ENCODE data around the gene ZNG1A. TPM values are rescaled to one million over a fixed set of nuclear protein-coding genes. Genes with fewer than 3 reads are reported as not detected.
"Not testable (repeated sequence)": the region's sequence is repeated elsewhere in the genome, so short reads cannot be mapped to it uniquely, and the experiment has no call there.

Gene ZNG1A
- total RNA-seq, 1 donor from 2014 or later = 21.1 TPM

DNA sequence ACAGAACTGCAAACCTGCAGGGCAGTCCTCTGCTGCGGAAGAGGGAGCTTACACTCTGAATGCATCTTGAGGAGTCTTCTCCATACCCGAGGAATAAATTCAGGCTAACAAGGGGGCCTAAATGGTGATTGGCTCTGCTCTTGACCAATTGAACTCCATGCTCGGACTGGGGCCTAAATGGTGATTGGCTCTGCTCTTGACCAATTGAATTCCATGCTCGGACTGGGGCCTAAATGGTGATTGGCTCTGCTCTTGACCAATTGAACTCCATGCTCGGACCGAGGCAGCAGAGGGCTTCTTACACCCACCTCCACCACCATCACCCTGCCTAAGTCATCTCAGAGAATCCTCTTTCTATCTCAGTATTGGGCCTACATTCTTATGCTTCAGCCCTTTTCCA, 79.0 kb downstream of the ZNG1A start:
- intact Hi-C loops (cut with micrococcal nuclease) = not testable (repeated sequence)

DNA sequence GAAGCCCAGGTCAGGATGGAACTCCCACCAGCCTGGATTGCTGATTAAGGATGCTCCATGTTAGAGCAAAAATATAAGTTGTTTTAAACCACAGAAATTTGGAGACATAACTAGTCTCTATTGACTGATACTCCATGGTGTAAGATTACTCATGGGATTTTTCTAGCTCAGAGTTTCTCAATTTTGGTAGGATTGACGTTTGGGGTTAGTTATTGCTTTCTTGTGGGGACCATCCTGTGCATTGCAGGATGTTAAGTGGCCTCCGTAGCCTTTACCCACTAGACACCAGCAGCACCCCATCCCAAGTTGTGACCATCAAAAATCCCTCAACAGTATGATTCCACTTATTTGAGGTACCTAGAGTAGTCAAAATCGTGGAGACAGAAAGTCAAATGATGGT, 80.1 kb downstream of the ZNG1A start:
- intact Hi-C loops (cut with micrococcal nuclease) = not testable (repeated sequence)

DNA sequence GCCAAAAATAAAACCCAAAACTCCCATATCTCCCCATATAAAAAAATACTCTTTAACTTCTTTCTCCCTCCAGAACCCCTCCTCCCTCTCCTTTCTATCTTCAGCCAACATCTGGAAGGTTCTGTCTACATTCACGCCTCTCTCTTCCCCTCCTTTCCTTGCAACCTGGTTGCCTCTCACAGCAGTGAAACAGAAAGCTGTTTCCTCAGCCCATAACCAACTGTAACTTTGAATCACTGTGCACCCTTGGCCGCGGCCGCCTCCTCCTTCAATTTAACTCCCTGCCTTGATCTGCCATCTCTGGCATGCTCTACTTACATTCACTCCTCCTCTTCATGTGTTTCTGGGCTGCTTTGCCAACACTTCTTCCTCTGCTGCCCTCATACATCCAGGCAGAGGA, 83.9 kb downstream of the ZNG1A start:
- intact Hi-C loops (cut with micrococcal nuclease) = not testable (repeated sequence)

DNA sequence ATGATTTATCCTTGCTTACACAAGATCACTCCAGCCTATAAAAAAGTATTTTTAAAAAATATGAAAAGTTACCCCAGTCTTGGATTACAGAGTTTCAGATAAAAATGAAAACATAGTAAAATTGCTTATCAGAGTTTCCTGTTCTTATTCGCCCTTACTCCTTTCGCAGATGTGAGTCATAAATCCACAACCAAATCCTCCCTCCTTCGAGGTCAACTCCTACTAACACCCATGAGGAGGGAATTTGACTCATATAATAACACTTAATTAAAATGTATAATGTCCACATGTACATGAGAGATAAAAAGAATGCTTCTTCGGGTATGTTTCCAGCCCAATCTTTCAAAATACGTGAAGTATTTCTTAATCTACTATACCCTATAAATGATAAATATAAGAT, 84.5 kb downstream of the ZNG1A start:
- intact Hi-C loops (cut with micrococcal nuclease) = not testable (repeated sequence)

DNA sequence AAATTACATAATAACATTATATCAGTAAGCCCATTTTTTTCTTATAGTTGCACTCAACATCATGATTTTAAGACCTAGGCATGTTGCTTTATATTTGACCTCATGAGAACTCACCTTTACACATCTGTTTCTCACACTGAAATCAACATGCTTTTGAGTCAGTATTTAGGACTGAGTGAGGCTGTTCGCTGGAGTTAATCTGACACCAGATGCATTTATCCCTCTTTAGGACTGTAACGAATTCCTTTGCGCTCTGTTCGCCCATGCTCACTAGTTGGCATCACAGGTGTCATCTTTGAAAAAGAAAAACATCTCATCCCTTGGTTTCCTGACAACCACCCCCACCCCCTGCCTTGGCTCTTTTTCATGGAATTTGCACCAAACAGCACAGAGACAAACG, 84.9 kb downstream of the ZNG1A start:
- intact Hi-C loops (cut with micrococcal nuclease) = not testable (repeated sequence)

DNA sequence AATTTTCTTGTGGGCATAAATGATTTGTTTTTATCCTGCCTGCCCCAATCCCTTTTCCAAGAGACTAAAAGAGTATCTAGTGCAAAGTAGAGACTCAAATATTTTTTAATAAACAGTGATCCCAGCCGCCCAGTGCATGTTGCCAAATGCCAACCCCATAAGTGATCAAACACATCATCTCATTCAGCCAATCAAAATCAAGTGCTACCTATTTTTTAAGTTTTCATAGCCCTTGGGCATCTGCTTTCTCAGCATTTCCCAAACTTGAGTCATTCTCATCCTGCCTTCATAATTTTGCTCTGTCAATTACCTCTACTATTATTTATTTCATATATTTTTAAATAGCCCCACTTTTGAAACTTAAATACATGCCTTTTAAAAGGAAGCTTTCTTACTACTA, 88.0 kb downstream of the ZNG1A start:
- intact Hi-C loops (cut with micrococcal nuclease) = not testable (repeated sequence)

DNA sequence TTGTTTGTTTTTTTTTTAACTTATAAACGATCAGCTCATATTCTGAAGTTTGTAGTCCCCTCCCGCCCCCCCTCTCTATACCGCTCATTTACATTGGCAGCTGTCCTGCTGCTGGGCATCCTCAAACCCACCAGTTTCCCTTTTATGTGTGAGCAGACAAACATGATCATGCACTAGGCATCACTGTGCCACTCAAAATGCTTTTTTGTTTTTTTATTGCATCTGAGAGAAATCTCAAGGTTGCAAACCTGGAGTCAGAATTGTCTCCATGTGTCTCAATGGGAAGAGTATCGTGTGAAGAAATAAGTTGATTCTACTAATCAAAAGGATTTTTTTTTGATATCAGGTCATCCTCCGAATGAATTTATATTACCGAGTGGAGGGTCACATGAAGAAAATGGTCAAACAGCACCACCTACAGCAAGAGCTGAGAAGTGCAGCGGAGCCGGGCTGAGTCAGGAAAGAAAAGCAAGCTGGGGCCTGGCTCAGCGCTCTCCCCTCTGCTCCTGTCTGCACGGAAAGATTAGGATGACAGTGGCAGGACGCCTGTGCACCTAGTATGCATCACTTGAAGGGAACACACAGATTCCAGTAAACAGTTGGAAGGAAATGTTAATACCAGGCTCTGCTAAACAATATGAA, 90.3 kb downstream of the ZNG1A start:
- intact Hi-C loops (cut with micrococcal nuclease) = not testable (repeated sequence)

DNA sequence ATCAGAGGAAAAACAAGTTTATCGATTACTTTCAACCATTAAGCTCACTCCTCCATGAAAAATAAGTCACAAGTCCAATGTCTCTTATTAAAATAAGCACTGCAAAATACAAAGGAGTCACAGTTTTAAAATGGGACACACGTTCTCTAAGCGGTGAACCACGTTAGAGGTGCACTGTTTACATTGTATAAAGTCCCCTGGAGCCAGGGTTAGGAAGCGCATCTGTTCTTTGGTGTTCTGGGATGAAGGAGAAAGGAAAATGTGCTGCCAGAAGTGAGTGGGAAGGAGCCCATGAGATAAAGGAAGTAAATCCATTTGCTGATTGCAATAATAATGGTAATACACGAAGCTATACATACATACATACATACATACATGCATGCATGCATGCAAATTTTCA, 91.0 kb downstream of the ZNG1A start:
- intact Hi-C loops (cut with micrococcal nuclease) = not testable (repeated sequence)

DNA sequence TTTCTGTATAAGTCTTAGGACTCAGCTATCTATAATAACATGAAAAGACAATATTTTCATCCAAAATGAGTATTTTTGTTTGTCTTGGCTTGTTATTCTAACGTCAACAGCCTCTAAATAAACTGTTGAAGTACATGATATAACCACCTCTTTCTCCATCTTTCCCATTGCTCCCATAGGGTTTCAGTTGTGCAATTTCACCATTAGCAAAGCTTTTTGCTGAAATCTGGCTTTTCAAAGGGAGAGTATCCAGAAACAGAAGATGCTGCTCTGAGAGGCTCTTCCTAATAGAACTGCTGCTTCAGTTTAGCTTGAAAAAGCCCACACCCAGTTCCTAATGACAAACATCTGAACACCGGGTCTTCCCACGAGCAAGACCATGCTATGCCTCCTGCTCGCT, 91.8 kb downstream of the ZNG1A start:
- intact Hi-C loops (cut with micrococcal nuclease) = not testable (repeated sequence)

DNA sequence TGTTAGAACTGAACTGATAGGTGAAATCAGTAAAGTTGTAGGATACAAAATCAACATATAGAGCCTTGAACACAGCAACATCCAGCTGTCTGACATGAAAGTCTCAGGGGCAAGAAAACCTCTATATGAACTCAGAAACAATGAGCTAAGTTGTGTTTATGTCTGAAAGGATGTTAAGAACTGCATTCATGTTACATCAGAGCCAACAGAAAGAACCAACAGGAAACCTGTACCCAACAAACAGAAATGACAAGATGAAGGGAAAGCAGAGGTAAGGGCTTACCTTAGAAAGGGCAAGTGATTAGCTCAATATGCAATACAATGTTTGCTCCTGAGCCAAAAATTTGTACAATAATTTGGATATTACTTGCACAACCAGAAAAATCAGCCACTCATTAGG, 92.2 kb downstream of the ZNG1A start:
- intact Hi-C loops (cut with micrococcal nuclease) = not testable (repeated sequence)

DNA sequence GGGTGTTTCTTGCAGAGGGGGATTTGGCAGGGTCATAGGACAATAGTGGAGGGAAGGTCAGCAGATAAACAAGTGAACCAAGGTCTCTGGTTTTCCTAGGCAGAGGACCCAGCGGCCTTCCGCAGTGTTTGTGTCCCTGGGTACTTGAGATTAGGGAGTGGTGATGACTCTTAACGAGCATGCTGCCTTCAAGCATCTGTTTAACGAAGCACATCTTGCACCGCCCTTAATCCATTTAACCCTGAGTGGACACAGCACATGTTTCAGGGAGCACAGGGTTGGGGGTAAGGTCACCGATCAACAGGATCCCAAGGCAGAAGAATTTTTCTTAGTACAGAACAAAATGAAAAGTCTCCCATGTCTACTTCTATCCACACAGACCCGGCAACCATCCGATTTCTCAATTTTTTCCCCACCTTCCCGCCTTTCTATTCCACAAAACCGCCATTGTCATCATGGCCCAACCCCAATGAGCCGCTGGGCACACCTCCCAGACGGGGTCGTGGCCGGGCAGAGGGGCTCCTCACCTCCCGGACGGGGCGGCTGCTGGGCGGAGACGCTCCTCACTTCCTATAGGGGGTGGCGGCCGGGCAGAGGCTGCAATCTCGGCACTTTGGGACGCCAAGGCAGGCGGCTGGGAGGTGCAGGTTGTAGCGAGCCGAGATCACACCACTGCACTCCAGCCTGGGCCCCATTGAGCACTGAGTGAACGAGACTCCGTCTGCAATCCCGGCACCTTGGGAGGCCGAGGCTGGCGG, 95.7 kb downstream of the ZNG1A start:
- intact Hi-C loops (cut with micrococcal nuclease) = not testable (repeated sequence)

DNA sequence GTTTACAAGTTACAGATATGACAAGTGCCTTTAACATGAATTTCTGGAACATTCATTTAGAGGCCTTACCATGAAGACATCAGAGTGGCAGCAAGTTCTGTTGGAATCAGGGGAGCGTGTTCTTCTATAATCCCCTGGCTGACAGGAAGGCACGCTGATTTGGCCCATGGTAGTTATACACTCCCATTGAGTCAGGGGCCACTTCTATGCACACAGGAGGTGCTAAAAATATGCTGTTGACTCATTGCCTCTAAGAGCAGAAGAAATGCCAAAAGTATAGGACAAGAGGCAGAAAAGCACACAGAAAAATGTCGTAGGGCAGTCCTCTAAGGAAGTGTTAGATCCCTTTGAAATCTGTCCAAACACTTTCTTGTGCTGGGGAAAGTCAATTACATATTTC, 100.5 kb downstream of the ZNG1A start:
- intact Hi-C loops (cut with micrococcal nuclease) = not testable (repeated sequence)

DNA sequence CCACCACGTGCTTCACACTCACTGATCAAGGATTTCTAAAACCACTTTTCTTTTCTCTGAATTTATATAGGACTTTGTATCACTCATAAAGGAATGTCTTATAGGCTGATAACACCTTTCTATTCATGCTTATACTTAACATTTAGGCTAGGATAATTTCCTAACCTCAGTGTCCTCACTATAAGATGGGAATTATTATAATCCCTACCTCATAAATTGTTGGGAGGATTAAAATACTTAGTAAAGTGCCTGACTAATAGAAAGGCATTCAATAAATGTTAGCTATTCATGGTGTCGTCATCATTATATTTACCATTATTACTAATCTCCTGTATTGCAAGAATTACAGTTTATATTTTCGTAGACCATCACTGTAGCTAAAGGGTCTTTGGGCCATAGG, 102.5 kb downstream of the ZNG1A start:
- intact Hi-C loops (cut with micrococcal nuclease) = not testable (repeated sequence)

DNA sequence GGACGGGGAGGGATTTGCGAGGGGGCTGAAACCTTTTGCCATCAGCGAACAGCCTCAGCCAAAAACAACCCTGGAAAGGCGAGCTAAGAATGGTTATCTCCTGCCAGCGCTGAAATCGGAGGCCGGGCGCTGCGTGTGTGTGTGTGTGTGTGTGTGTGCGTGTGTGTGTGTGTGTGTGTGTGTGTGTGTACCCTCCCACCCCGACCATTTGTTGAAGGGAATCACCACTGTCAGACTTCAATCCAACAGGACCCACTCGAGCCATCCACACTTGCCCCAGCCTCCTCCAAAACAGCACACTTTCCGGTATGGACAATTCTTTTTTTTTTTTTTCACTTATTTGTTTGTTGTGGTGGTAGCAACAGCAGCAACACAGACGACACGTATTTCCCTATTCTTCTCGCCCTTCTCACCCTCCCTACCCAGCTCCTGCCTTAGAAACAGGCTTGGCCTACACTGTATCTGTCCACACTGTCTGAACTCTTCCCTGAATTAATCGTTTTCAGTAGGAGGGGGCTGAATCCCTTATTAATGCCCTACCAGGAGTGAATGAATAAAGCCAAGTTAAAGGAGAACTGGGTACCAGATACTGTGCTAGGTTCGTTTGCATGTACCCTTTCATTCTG, 104.8 kb downstream of the ZNG1A start:
- intact Hi-C loops (cut with micrococcal nuclease) = not testable (repeated sequence)

DNA sequence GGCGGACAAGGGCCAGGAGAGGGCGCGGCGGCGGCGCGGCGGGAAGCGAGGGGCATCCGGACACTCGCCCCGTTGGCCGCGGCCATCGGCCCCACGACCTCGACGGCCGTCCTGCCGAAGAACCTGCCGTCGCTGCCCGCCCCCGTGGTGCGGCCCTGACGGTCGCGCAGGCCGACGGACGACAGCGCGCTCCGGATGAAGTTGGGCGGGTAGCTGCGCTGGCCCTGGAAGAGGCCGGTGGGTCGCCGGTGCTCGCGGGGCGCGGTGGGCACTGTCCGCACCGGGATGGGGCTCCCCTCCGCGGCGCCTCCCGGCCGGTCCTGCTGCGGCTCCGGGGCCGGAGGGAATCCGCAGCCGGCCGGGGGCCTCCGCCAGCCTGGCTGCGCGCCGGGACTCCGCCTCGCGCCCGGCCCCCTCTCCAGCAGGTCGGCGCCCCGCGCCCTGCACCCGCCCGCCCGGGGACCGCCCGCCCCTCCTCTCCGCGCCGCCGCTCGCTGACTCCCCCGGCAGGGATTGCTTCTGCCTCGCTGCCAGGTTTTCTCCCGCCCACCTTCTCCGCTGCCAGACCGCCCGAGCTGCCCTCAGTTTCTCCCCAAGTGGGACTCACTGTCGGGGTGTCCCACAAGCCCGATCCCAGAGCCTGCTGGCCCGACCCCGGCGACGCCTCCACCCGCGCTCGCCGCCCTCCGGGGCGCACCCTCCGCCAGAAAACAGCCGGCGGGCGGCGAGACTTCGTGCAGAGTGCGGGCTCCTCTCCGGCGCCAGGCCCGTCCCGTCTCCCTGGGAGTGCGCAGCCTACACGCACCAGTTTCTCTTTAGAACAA, 105.6 kb downstream of the ZNG1A start:
- intact Hi-C loops (cut with micrococcal nuclease) = not testable (repeated sequence)

Other genes starting within 250 kb of the ZNG1A start
- 20.3 and 22.0 TPM in 2 replicates for gene WASHC1, start 149.6 kb downstream of the ZNG1A start, total RNA-seq
- gene FOXD4, start 60.6 kb downstream of the ZNG1A start, total RNA-seq = 0.20 TPM in 1 of 2 replicates, not detected in the other
- gene DOCK8, start 35.8 kb upstream of the ZNG1A start, total RNA-seq = 266 and 274 TPM in 2 replicates